GM21515 (cell line): ENCODE measurements around the gene DOCK2.

ENCODE experiments used
- ATAC-seq: cut with Tn5 transposase; IDR thresholded peaks from one replicate; pipeline ENCODE4 v1.9.1; 2021; ENCODE audit not compliant: unreplicated experiment

Gene DOCK2

GRCh38 chr5:169893571-169893970, 256.5 kb downstream of the DOCK2 start:
- no peak for ATAC-seq

- no peak for ATAC-seq
Measured at GRCh38 chr5:169895926-169896325, 258.9 kb downstream of the DOCK2 start.

GRCh38 chr5:169897481-169897880, 260.4 kb downstream of the DOCK2 start:
- no peak for ATAC-seq

- ATAC-seq: no peak
Measured at GRCh38 chr5:169901896-169902295, 264.8 kb downstream of the DOCK2 start.

- ATAC-seq: no peak
Measured at GRCh38 chr5:169904059-169904458, 267.0 kb downstream of the DOCK2 start.

- ATAC-seq: no peak
Measured at GRCh38 chr5:169904508-169904907, 267.4 kb downstream of the DOCK2 start.

GRCh38 chr5:169905017-169905416, 267.9 kb downstream of the DOCK2 start:
- ATAC-seq: no peak

GRCh38 chr5:169906745-169907649, 269.9 kb downstream of the DOCK2 start:
- no peak for ATAC-seq

GRCh38 chr5:169908864-169909263, 271.8 kb downstream of the DOCK2 start:
- ATAC-seq: no peak

- no peak for ATAC-seq
Measured at GRCh38 chr5:169909945-169910344, 272.9 kb downstream of the DOCK2 start.

- ATAC-seq: no peak
Measured at GRCh38 chr5:169910393-169910792, 273.3 kb downstream of the DOCK2 start.

- ATAC-seq: no peak
Measured at GRCh38 chr5:169911448-169912212, 274.6 kb downstream of the DOCK2 start.

- no peak for ATAC-seq
Measured at GRCh38 chr5:169913479-169913878, 276.4 kb downstream of the DOCK2 start.

GRCh38 chr5:169914766-169915165, 277.7 kb downstream of the DOCK2 start:
- no peak for ATAC-seq

- ATAC-seq: no peak
Measured at GRCh38 chr5:169917500-169917899, 280.4 kb downstream of the DOCK2 start.

GRCh38 chr5:169918228-169918627, 281.2 kb downstream of the DOCK2 start:
- ATAC-seq: no peak

- no peak for ATAC-seq
Measured at GRCh38 chr5:169920474-169920873, 283.4 kb downstream of the DOCK2 start.

- ATAC-seq: no peak
Measured at GRCh38 chr5:169921384-169921783, 284.3 kb downstream of the DOCK2 start.

- no peak for ATAC-seq
Measured at GRCh38 chr5:169921949-169922348, 284.9 kb downstream of the DOCK2 start.

- ATAC-seq: no peak
Measured at GRCh38 chr5:169922474-169922873, 285.4 kb downstream of the DOCK2 start.

- no peak for ATAC-seq
Measured at GRCh38 chr5:169923988-169924387, 286.9 kb downstream of the DOCK2 start.

- ATAC-seq: no peak
Measured at GRCh38 chr5:169933127-169933526, 296.1 kb downstream of the DOCK2 start.
